Neural progenitor cell (in vitro differentiated cells): ENCODE measurements around the gene AQP3. TPM values are rescaled to one million over a fixed set of nuclear protein-coding genes. Genes with fewer than 3 reads are reported as not detected.

Experiments
- DNase-seq: peaks from one replicate; pipeline ENCODE4 v3.0.0-alpha.2; 2016; ENCODE audit warnings: low spot score
- H2AFZ ChIP-seq: fragments of 200-600 bp; sonication (generic); replicated peaks from 2 replicates; pipeline ENCODE4 v1.6.1; 2016; ENCODE audit warnings: antibody characterized with exemption
- H3F3A ChIP-seq: fragments of 200-600 bp; sonication (generic); 2 replicates; pipeline ENCODE4 v1.6.1; 2016; ENCODE audit warnings: antibody characterized with exemption, low read depth
- H3K27ac ChIP-seq: fragments of 200-600 bp; sonication (generic); 2 replicates; pipeline ENCODE4 v1.5.1; 2016; ENCODE audit warnings: mild to moderate bottlenecking
- H3K27me3 ChIP-seq: fragments of 200-600 bp; sonication (generic); 2 replicates; pipeline ENCODE4 v1.6.1; 2016; ENCODE audit warnings: mild to moderate bottlenecking, moderate library complexity
- H3K36me3 ChIP-seq: fragments of 200-600 bp; sonication (generic); 2 replicates; pipeline ENCODE4 v1.5.1; 2016
- H3K4me1 ChIP-seq: fragments of 200-600 bp; sonication (generic); 2 replicates; pipeline ENCODE4 v1.6.1; 2016; ENCODE audit warnings: mixed run types
- H3K4me2 ChIP-seq: fragments of 200-600 bp; sonication (generic); 2 replicates; pipeline ENCODE4 v1.6.1; 2016
- H3K4me3 ChIP-seq: fragments of 200-600 bp; sonication (generic); 2 replicates; pipeline ENCODE4 v1.5.1; 2016
- H3K79me2 ChIP-seq: fragments of 200-600 bp; sonication (generic); 2 replicates; pipeline ENCODE4 v1.6.1; 2016; ENCODE audit warnings: low read depth
- H3K9ac ChIP-seq: fragments of 200-600 bp; sonication (generic); 2 replicates; pipeline ENCODE4 v1.6.1; 2016
- H3K9me3 ChIP-seq: fragments of 200-600 bp; sonication (generic); 2 replicates; pipeline ENCODE4 v1.5.1; 2016; ENCODE audit warnings: low read depth
- H4K20me1 ChIP-seq: fragments of 200-600 bp; sonication (generic); 2 replicates; pipeline ENCODE4 v1.6.1; 2016; ENCODE audit warnings: low read depth
- H3K27ac Mint-ChIP-seq: 3 replicates; pipeline ENCODE4 v1.8.0; 2021; ENCODE audit warnings: mixed read lengths
- H3K27me3 Mint-ChIP-seq: 2 replicates; pipeline ENCODE4 v1.8.0; 2022; ENCODE audit warnings: low read depth, mild to moderate bottlenecking, inconsistent platforms, moderate library complexity, mixed read lengths; ENCODE audit not compliant: insufficient read depth
- H3K36me3 Mint-ChIP-seq: 3 replicates; pipeline ENCODE4 v1.8.0; 2021; ENCODE audit warnings: mixed read lengths
- H3K4me1 Mint-ChIP-seq: 3 replicates; pipeline ENCODE4 v1.8.0; 2021; ENCODE audit warnings: mixed read lengths
- H3K4me3 Mint-ChIP-seq: 3 replicates; pipeline ENCODE4 v1.8.0; 2021; ENCODE audit warnings: mild to moderate bottlenecking, moderate library complexity, mixed read lengths
- H3K9me3 Mint-ChIP-seq: 3 replicates; pipeline ENCODE4 v1.8.0; 2020; ENCODE audit warnings: mixed read lengths
- EZH2 ChIP-seq: fragments of 200-600 bp; sonication (generic); IDR thresholded peaks from 2 replicates; pipeline ENCODE4 v1.6.1; 2017; ENCODE audit warnings: antibody characterized with exemption, mild to moderate bottlenecking, moderate library complexity
- EZH2phosphoT487 ChIP-seq: fragments of 200-600 bp; sonication (generic); IDR thresholded peaks from 2 replicates; pipeline ENCODE4 v1.6.1; 2017; ENCODE audit warnings: antibody characterized with exemption
- total RNA-seq: library from RNA; depleted of rRNA; stranded (reverse); fragments of >200 nt; gene quantifications from 2 replicates; pipeline ENCODE4 v1.2.3, GENCODE V29; 2015; ENCODE audit warnings: low replicate concordance
- TF ChIP-seq, protein P1 (sequence below): fragments of 200-600 bp; sonication (generic); IDR thresholded peaks from 2 replicates; pipeline ENCODE4 v1.5.1; 2017; ENCODE audit warnings: antibody characterized with exemption, mild to moderate bottlenecking

AQP3 gene
- total RNA-seq, 1 donor from 2014 or later: 0.45 TPM

DNA sequence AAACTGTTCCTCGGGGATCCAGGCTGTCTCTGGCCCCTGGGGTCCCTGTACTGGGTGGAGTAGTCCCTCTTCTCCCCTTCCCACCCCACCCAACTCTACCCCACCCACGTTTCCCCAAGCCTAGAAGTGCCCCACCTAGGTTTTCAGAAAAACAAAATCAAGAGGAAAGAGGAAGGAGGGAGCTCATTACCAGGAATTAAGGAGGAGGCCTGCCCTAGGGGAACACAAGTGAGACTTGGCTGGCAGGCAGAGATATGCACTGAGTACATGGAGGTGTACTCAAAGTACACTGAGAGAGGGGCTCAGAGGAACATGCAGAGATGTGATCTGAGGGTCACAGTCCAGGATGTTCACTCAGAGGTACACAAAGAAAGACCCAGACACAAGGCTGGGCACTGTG, 10.2 kb downstream of the AQP3 start:
- Mint-ChIP-seq H3K4me3 (no peak overlapping the region), H3K36me3 (no peaks in the 10 kb centered on the region), H3K9me3 (no peaks in the 10 kb centered on the region), H3K27me3 (peaks cover 8% of the 10 kb centered on the region), H3K27ac (no peak overlapping the region), H3K4me1 (peaks cover 21% of the 10 kb centered on the region)
- DNase-seq: no peak
- Histone ChIP-seq H3K27me3 (no peaks in the 10 kb centered on the region), H3K36me3 (no peaks in the 10 kb centered on the region), H3K9ac (no peak overlapping the region), H3K27ac (no peak overlapping the region), H2AFZ (no peak overlapping the region), H3K4me1 (no peaks in the 10 kb centered on the region), H3K9me3 (no peaks in the 10 kb centered on the region), H3K4me2 (no peak overlapping the region), H4K20me1 (no peaks in the 10 kb centered on the region), H3K4me3 (no peak overlapping the region), H3K79me2 (no peaks in the 10 kb centered on the region), H3F3A (no peaks in the 10 kb centered on the region)
- TF ChIP-seq EZH2phosphoT487 (no peak), EZH2 (no peak)

DNA sequence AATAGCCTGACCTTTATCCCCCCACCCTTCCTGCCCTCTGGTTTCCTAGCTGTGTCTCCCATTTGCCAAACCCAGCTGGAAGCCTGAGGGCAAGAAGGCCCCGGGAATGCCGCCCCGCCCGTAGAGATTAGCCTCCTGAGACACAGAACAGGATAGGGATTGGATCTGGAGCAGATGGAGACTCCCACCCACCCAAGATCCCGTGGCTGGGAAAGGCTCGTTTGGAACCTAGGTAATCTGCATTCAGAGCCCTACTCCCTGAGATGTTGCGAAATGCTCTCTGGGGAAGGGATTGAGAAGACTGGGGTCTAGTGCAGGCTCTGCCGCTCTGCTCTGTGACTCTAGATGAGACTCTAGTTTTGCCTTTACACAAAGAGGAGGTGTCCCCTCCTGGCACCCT, 10.9 kb downstream of the AQP3 start:
- H2AFZ ChIP-seq: peak overlapping the region; percentile 17
- no peak overlapping the region for H3K4me3 Mint-ChIP-seq
- no peak overlapping the region for H3K27ac ChIP-seq
- TF ChIP-seq, protein P1, sequence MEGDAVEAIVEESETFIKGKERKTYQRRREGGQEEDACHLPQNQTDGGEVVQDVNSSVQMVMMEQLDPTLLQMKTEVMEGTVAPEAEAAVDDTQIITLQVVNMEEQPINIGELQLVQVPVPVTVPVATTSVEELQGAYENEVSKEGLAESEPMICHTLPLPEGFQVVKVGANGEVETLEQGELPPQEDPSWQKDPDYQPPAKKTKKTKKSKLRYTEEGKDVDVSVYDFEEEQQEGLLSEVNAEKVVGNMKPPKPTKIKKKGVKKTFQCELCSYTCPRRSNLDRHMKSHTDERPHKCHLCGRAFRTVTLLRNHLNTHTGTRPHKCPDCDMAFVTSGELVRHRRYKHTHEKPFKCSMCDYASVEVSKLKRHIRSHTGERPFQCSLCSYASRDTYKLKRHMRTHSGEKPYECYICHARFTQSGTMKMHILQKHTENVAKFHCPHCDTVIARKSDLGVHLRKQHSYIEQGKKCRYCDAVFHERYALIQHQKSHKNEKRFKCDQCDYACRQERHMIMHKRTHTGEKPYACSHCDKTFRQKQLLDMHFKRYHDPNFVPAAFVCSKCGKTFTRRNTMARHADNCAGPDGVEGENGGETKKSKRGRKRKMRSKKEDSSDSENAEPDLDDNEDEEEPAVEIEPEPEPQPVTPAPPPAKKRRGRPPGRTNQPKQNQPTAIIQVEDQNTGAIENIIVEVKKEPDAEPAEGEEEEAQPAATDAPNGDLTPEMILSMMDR: no peak
- TF ChIP-seq EZH2phosphoT487: no peak
- TF ChIP-seq EZH2: no peak
- H3K4me3 ChIP-seq: no peak overlapping the region
- peaks cover 21% of the 10 kb centered on the region for H3K4me1 Mint-ChIP-seq
- no peaks in the 10 kb centered on the region for H3K36me3 ChIP-seq
- H3K4me2 ChIP-seq: no peak overlapping the region
- H3K36me3 Mint-ChIP-seq: no peaks in the 10 kb centered on the region
- H3K4me1 ChIP-seq: no peaks in the 10 kb centered on the region
- H3K9me3 Mint-ChIP-seq: no peaks in the 10 kb centered on the region
- peaks cover 6% of the 10 kb centered on the region for H3K27me3 Mint-ChIP-seq
- no peaks in the 10 kb centered on the region for H3K9me3 ChIP-seq
- H3K9ac ChIP-seq: no peak overlapping the region
- no peaks in the 10 kb centered on the region for H4K20me1 ChIP-seq
- no peak overlapping the region for H3K27ac Mint-ChIP-seq
- no peaks in the 10 kb centered on the region for H3F3A ChIP-seq
- H3K27me3 ChIP-seq: no peaks in the 10 kb centered on the region
- H3K79me2 ChIP-seq: no peaks in the 10 kb centered on the region
- peak; percentile 11 for DNase-seq

DNA sequence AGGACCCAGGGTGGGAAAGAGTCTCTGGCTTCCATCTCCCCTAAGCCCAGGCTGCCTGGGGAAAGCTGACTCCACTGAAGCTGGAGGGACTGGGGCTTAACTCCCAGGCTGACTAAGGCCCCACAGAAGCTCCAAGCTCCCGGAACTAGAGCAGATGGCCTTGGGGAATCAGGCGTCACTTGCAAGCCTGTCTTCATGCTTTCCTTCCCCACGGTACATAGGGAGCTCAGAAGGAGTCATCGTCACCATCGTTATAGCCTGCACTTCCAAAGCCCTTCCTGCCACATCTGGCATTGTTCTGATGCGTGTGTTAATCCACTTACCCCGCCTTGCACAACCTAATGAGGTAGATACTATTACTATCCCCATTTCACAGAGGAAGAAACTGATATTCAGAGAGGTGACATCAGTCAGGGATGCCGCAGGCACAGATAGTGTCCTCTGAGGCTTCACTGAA, 11.5 kb downstream of the AQP3 start:
- H4K20me1 ChIP-seq: no peaks in the 10 kb centered on the region
- Mint-ChIP-seq H3K9me3 (no peaks in the 10 kb centered on the region), H3K4me3 (no peak overlapping the region), H3K4me1 (peaks cover 21% of the 10 kb centered on the region), H3K27ac (no peak overlapping the region), H3K36me3 (no peaks in the 10 kb centered on the region), H3K27me3 (peaks cover 4% of the 10 kb centered on the region)
- H3K79me2 ChIP-seq: no peaks in the 10 kb centered on the region
- H3K4me2 ChIP-seq: no peak overlapping the region
- H3K4me3 ChIP-seq: no peak overlapping the region
- TF ChIP-seq EZH2 (no peak), EZH2phosphoT487 (no peak)
- TF ChIP-seq, protein P1: no peak
- peak; percentile 16 for DNase-seq
- H3F3A ChIP-seq: no peaks in the 10 kb centered on the region
- no peaks in the 10 kb centered on the region for H3K27me3 ChIP-seq
- H3K9ac ChIP-seq: no peak overlapping the region
- H3K36me3 ChIP-seq: no peaks in the 10 kb centered on the region
- no peaks in the 10 kb centered on the region for H3K4me1 ChIP-seq
- H3K27ac ChIP-seq: no peak overlapping the region
- H3K9me3 ChIP-seq: no peaks in the 10 kb centered on the region
- no peak overlapping the region for H2AFZ ChIP-seq

DNA sequence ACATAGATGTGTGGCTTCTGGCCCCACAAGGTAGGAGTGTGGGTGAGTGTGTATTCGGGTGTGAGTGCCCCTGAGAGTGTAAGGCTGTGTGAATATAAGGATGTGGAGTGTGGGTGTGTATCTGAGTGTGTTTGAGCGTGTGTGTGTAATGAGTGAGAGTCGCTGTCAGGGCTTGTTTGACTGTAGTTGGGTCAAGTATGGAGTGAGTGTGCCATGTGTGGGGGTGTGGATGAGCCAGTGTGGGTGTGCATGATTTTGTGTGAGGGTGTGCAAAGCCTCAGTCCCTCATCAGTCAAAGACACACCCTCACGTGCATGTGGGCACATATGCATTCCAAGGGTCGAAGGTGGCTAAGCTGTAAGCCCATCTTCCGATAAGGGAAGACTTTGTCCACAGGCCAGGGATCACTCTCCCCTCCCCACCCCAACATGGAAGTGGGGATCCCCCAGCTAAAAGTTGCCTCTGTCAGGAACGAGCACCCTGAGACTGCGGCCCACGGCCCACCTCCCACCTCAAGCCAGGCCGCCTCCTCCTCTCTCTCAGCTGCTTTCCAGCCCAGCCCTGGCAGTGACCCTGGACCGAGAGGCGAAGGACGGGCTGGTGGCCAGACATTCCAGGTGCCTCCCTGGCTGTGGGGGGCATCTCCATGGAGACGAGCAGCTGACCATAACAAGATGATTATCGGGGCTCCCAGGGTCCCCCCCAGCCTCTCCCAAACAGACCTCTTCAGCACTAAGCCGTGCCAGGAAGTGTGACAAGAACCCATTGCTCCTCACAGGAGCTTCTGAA, 12.9 kb downstream of the AQP3 start:
- Mint-ChIP-seq H3K9me3 (no peaks in the 10 kb centered on the region), H3K36me3 (no peaks in the 10 kb centered on the region), H3K4me1 (peaks cover 21% of the 10 kb centered on the region), H3K27me3 (peaks cover 8% of the 10 kb centered on the region), H3K27ac (no peak overlapping the region), H3K4me3 (no peak overlapping the region)
- Histone ChIP-seq H3K27me3 (no peaks in the 10 kb centered on the region), H3K4me2 (no peak overlapping the region), H3K36me3 (no peaks in the 10 kb centered on the region), H3F3A (no peaks in the 10 kb centered on the region), H3K9ac (no peak overlapping the region), H3K27ac (no peak overlapping the region), H4K20me1 (no peaks in the 10 kb centered on the region), H2AFZ (no peak overlapping the region), H3K9me3 (no peaks in the 10 kb centered on the region), H3K79me2 (no peaks in the 10 kb centered on the region), H3K4me1 (no peaks in the 10 kb centered on the region), H3K4me3 (no peak overlapping the region)
- DNase-seq: no peak
- no peak for TF ChIP-seq EZH2
- TF ChIP-seq, protein P1: no peak
- no peak for TF ChIP-seq EZH2phosphoT487
